OCI-LY7 (cell line): ENCODE measurements around the gene MFAP1. TPM values are rescaled to one million over a fixed set of nuclear protein-coding genes. Genes with fewer than 3 reads are reported as not detected.

Experiments used
- BruUV-seq: library from RNA; stranded (reverse); fragments of 400-500 nt; replicated peaks from 2 replicates; lab custom pipeline; 2021; lab: Mats Ljungman, UMichigan
- CTCF ChIA-PET: fragments of 300-600 bp; sonication (Branson Sonifier 250); formaldehyde crosslinking; loops from one replicate; lab custom pipeline; 2022; ENCODE audit warnings: antibody characterized with exemption; ENCODE audit not compliant: unreplicated experiment; lab: Charles Lee
- POLR2A ChIA-PET: fragments of 300-600 bp; sonication (Branson Sonifier 250); formaldehyde crosslinking; loops from one replicate; lab custom pipeline; 2022; ENCODE audit warnings: antibody characterized with exemption; lab: Charles Lee
- DNase-seq: peaks from one replicate; pipeline ENCODE4 v3.0.0-alpha.2; 2015; ENCODE audit warnings: low spot score
- H2AFZ ChIP-seq: fragments of 200-600 bp; sonication (generic), shearing (Covaris generic); 2 replicates; pipeline ENCODE4 v1.6.1; 2014; ENCODE audit warnings: mild to moderate bottlenecking, antibody characterized with exemption, low read length, moderate library complexity
- H3K27ac ChIP-seq: fragments of 200-600 bp; sonication (generic); 2 replicates; pipeline ENCODE4 v1.5.1; 2014; ENCODE audit warnings: mixed run types, low read depth, mild to moderate bottlenecking, moderate library complexity, low read length, inconsistent platforms; ENCODE audit not compliant: poor library complexity, severe bottlenecking
- H3K36me3 ChIP-seq: fragments of 200-600 bp; sonication (generic); 2 replicates; pipeline ENCODE4 v1.6.1; 2014; ENCODE audit warnings: mild to moderate bottlenecking, antibody characterized with exemption, low read length, moderate library complexity, mixed read lengths; ENCODE audit not compliant: insufficient read depth
- H3K4me1 ChIP-seq: fragments of 200-600 bp; sonication (generic); 2 replicates; pipeline ENCODE4 v1.5.1; 2014; ENCODE audit warnings: mild to moderate bottlenecking, low read length; ENCODE audit not compliant: insufficient read depth, poor library complexity, severe bottlenecking
- H3K4me2 ChIP-seq: fragments of 200-600 bp; sonication (generic); 2 replicates; pipeline ENCODE4 v1.6.1; 2014; ENCODE audit warnings: mild to moderate bottlenecking, low read length
- H3K4me3 ChIP-seq: fragments of 200-600 bp; sonication (generic); 2 replicates; pipeline ENCODE4 v1.5.1; 2014; ENCODE audit warnings: mild to moderate bottlenecking, low read depth, low read length; ENCODE audit not compliant: poor library complexity, severe bottlenecking
- H3K79me2 ChIP-seq: fragments of 200-600 bp; sonication (generic); 2 replicates; pipeline ENCODE4 v1.6.1; 2016; ENCODE audit warnings: low read depth, mild to moderate bottlenecking, low read length, moderate library complexity, mixed read lengths; ENCODE audit not compliant: insufficient read depth
- H3K9me2 ChIP-seq: fragments of 200-600 bp; sonication (generic); 2 replicates; pipeline ENCODE4 v1.6.1; 2016; ENCODE audit warnings: mild to moderate bottlenecking, low read length, mixed read lengths; ENCODE audit not compliant: insufficient read depth
- H3K9me3 ChIP-seq: fragments of 200-600 bp; sonication (generic); 2 replicates; pipeline ENCODE4 v1.6.1; 2014; ENCODE audit warnings: mild to moderate bottlenecking, mixed run types, low read length, mixed read lengths
- H4K20me1 ChIP-seq: fragments of 200-600 bp; sonication (generic); 2 replicates; pipeline ENCODE4 v1.6.1; 2014; ENCODE audit warnings: mild to moderate bottlenecking, antibody characterized with exemption, low read length, moderate library complexity, mixed read lengths; ENCODE audit not compliant: insufficient read depth
- EZH2phosphoT487 ChIP-seq: fragments of 200-600 bp; sonication (generic); IDR thresholded peaks from 2 replicates; pipeline ENCODE4 v1.6.1; 2018; ENCODE audit warnings: low read depth, borderline replicate concordance, mild to moderate bottlenecking, mixed run types, antibody characterized with exemption, low read length, moderate library complexity, mixed read lengths
- intact Hi-C: fragments of 100-400 bp; cut with micrococcal nuclease; formaldehyde crosslinking; loops from one replicate; pipeline ENCODE4 v1.10.0; 2022; ENCODE audit not compliant: unreplicated experiment
- total RNA-seq, 2 experiments: library from RNA; depleted of rRNA in 1 of 2; stranded (reverse); fragments of >200 nt in 1 of 2; shearing (Covaris generic) in 1 of 2; gene quantifications; 2 replicates each; pipeline ENCODE4 v1.2.3, GENCODE V29; 2014 to 2022
- TF ChIP-seq, protein P1 (sequence below): fragments of 200-600 bp; sonication (generic); conservative IDR thresholded peaks from 2 replicates; pipeline ENCODE4 v1.5.1; 2014; ENCODE audit warnings: mild to moderate bottlenecking, antibody characterized with exemption, low read length, moderate library complexity, mixed read lengths

MFAP1 gene
- total RNA-seq, 2 experiments from 2014 or later = 25.3 to 72.1 TPM

- Histone ChIP-seq H3K36me3 (peaks cover 97% of the 10 kb centered on the region), H3K9me2 (no peaks in the 10 kb centered on the region), H3K9me3 (no peaks in the 10 kb centered on the region), H4K20me1 (peaks cover 3% of the 10 kb centered on the region; the same call in 1 of the 2 replicates), H3K4me2 (no peak overlapping the region), H3K4me3 (no peak overlapping the region), H3K79me2 (no peaks in the 10 kb centered on the region), H3K4me1 (no peaks in the 10 kb centered on the region), H2AFZ (no peak overlapping the region), H3K27ac (no peak overlapping the region)
- TF ChIP-seq EZH2phosphoT487 = no peak
- TF ChIP-seq, protein P1, sequence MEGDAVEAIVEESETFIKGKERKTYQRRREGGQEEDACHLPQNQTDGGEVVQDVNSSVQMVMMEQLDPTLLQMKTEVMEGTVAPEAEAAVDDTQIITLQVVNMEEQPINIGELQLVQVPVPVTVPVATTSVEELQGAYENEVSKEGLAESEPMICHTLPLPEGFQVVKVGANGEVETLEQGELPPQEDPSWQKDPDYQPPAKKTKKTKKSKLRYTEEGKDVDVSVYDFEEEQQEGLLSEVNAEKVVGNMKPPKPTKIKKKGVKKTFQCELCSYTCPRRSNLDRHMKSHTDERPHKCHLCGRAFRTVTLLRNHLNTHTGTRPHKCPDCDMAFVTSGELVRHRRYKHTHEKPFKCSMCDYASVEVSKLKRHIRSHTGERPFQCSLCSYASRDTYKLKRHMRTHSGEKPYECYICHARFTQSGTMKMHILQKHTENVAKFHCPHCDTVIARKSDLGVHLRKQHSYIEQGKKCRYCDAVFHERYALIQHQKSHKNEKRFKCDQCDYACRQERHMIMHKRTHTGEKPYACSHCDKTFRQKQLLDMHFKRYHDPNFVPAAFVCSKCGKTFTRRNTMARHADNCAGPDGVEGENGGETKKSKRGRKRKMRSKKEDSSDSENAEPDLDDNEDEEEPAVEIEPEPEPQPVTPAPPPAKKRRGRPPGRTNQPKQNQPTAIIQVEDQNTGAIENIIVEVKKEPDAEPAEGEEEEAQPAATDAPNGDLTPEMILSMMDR = peak; percentile 80
- ChIA-PET POLR2A (no interaction called here), CTCF (no interaction called here)
- no TSS peak for BruUV-seq
- peak; percentile 57 for DNase-seq
- intact Hi-C loops = no loop called here
Measured at GRCh38 chr15:43872416-43873020, 48.0 kb upstream of the MFAP1 start.

DNA sequence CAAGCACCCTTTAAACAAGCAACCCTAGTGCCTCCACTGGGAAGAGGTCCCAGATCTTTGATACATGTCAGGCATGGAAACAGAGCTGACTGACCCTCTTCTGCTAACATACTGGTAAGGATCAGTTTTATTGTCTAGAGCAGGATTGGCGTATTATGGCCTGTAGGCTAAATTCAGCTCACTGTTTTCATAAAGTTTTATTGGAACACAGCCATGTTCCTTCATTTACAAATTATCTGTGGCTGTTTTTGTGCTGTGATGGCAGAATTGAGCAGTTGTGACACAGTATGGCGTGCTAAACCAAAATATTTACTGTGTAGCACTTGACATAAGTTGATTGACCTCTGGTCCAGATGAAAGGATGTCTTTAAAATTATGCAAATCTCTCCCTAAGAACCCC lies 47.3 kb upstream of the MFAP1 start:
- intact Hi-C loops = no loop called here
- H3K9me3 ChIP-seq = no peaks in the 10 kb centered on the region
- CTCF ChIA-PET = no interaction called here

GRCh38 chr15:43868406-43868805 lies 43.9 kb upstream of the MFAP1 start:
- H3K4me3 ChIP-seq = no peak overlapping the region
- H4K20me1 ChIP-seq = peaks cover 3% of the 10 kb centered on the region
- no peaks in the 10 kb centered on the region for H3K4me1 ChIP-seq
- peaks cover 14% of the 10 kb centered on the region; the same call in 1 of the 2 replicates for H3K79me2 ChIP-seq
- no peak overlapping the region for H2AFZ ChIP-seq
- intact Hi-C loops = no loop called here
- H3K36me3 ChIP-seq = peaks cover 92% of the 10 kb centered on the region
- H3K9me2 ChIP-seq = no peaks in the 10 kb centered on the region
- CTCF ChIA-PET = no interaction called here
- BruUV-seq = no TSS peak
- DNase-seq = no peak
- no peak overlapping the region for H3K27ac ChIP-seq
- POLR2A ChIA-PET = interaction anchor here (0.6 to 1.1 kb wide), 8 partner anchors 8 to 140 kb away, joined by 3 to 10 read pairs (median 3); no protein-coding TSS in a partner anchor
- TF ChIP-seq EZH2phosphoT487 = no peak
- TF ChIP-seq, protein P1 = no peak
- H3K4me2 ChIP-seq = no peak overlapping the region
- no peaks in the 10 kb centered on the region for H3K9me3 ChIP-seq

More for the DNA sequence above, 47.3 kb upstream of the MFAP1 start:
- POLR2A ChIA-PET = no interaction called here
- Histone ChIP-seq H4K20me1 (peaks cover 3% of the 10 kb centered on the region; the same call in 1 of the 2 replicates), H3K4me3 (no peak overlapping the region), H3K79me2 (no peaks in the 10 kb centered on the region), H3K9me2 (no peaks in the 10 kb centered on the region), H3K27ac (no peak overlapping the region), H2AFZ (no peak overlapping the region), H3K4me2 (no peak overlapping the region), H3K4me1 (no peaks in the 10 kb centered on the region), H3K36me3 (peaks cover 97% of the 10 kb centered on the region)
- BruUV-seq = no TSS peak
- no peak for DNase-seq
- TF ChIP-seq, protein P1 = no peak
- TF ChIP-seq EZH2phosphoT487 = no peak
